GM12878 (cell line): Measurements from ENCODE around the gene INSIG2. TPM values are rescaled to one million over a fixed set of nuclear protein-coding genes. Genes with fewer than 3 reads are reported as not detected.

ENCODE experiments used
- ATAC-seq: fragments of 200-7000 bp; cut with Tn5 transposase; 3 replicates; pipeline ENCODE4 v1.9.1; 2020; ENCODE audit warnings: mild to moderate bottlenecking, moderate library complexity
- BruUV-seq: library from RNA; stranded (reverse); fragments of 400-500 nt; replicated peaks from 2 replicates; lab custom pipeline; 2021; lab: Mats Ljungman, UMichigan
- CTCF ChIA-PET: fragments of 300-600 bp; sonication (Branson Sonifier 250); formaldehyde crosslinking; extraction: SDS; loops from one replicate; lab custom pipeline; 2021; ENCODE audit warnings: inconsistent platforms; lab: Yijun Ruan, JAX
- POLR2A ChIA-PET: fragments of 350-600 bp; formaldehyde crosslinking; extraction: SDS; loops from one replicate; lab custom pipeline; 2021; ENCODE audit warnings: inconsistent platforms; lab: Charles Lee
- RAD21 ChIA-PET: fragments of 300-600 bp; sonication (Branson Sonifier 250); formaldehyde crosslinking; loops from one replicate; lab custom pipeline; 2023; ENCODE audit warnings: antibody characterized with exemption; ENCODE audit not compliant: unreplicated experiment; lab: Charles Lee
- SMC1A ChIA-PET: fragments of 300-600 bp; sonication (Branson Sonifier 250); formaldehyde crosslinking; loops from one replicate; lab custom pipeline; 2023; ENCODE audit not compliant: unreplicated experiment, uncharacterized antibody; lab: Charles Lee
- DNase-seq: peaks from one replicate; pipeline ENCODE4 v3.0.0-alpha.2; 2011; ENCODE audit warnings: low read depth, low spot score
- FAIRE-seq: peaks from 3 replicates; lab custom pipeline; 2011; peaks lifted over from hg19 to GRCh38; lab: Jason Lieb, UNC
- H2AFZ ChIP-seq: 2 replicates; pipeline ENCODE4 v1.6.0; 2011; ENCODE audit warnings: low read depth, low read length, control low read depth; ENCODE audit not compliant: control insufficient read depth
- H3K27ac ChIP-seq: 2 replicates; pipeline ENCODE4 v1.5.1; 2011; ENCODE audit warnings: control low read depth; ENCODE audit not compliant: control insufficient read depth, insufficient read depth
- H3K27me3 ChIP-seq, 2 experiments: replicated peaks in 1 of 2; 2 replicates each; pipeline versions ENCODE4 v1.6.0 to v1.6.1; 2011; ENCODE audit warnings: low read length in 1 of 2; ENCODE audit not compliant: control insufficient read depth in 2 of 2, insufficient read depth in 2 of 2
- H3K36me3 ChIP-seq, 2 experiments: 2 replicates each; pipeline ENCODE4 v1.5.1; 2011; ENCODE audit warnings: low read length in 1 of 2; ENCODE audit not compliant: control insufficient read depth in 2 of 2, insufficient read depth in 2 of 2
- H3K4me1 ChIP-seq: 2 replicates; pipeline ENCODE4 v1.6.1; 2011; ENCODE audit warnings: mild to moderate bottlenecking, low read length, moderate library complexity, mixed read lengths; ENCODE audit not compliant: control insufficient read depth, insufficient read depth
- H3K4me2 ChIP-seq: 2 replicates; pipeline ENCODE4 v1.6.0; 2011; ENCODE audit warnings: control low read depth; ENCODE audit not compliant: control insufficient read depth, insufficient read depth
- H3K4me3 ChIP-seq: fragments of 200-600 bp; sonication (generic); 2 replicates; pipeline ENCODE4 v1.5.1; 2016
- H3K79me2 ChIP-seq: 2 replicates; pipeline ENCODE4 v1.6.0; 2011; ENCODE audit warnings: low read length; ENCODE audit not compliant: control insufficient read depth, insufficient read depth
- H3K9ac ChIP-seq: 2 replicates; pipeline ENCODE4 v1.8.0; 2011; ENCODE audit warnings: low read length, control low read depth, mixed read lengths; ENCODE audit not compliant: control insufficient read depth, insufficient read depth
- H3K9me3 ChIP-seq: replicated peaks from 3 replicates; pipeline ENCODE4 v1.5.1; 2011; ENCODE audit warnings: mild to moderate bottlenecking, low read length; ENCODE audit not compliant: control insufficient read depth, insufficient read depth
- H4K20me1 ChIP-seq: 2 replicates; pipeline ENCODE4 v1.6.0; 2011; ENCODE audit not compliant: control insufficient read depth, insufficient read depth
- CHD2 ChIP-seq: IDR thresholded peaks from 2 replicates; pipeline ENCODE4 v1.6.1; 2011; ENCODE audit warnings: low read depth, low read length, improper control_type of control experiment, borderline replicate concordance
- CTCF ChIP-seq, 3 experiments: IDR thresholded peaks in 2 of 3; conservative IDR thresholded peaks in 1 of 3; 2 replicates each; pipeline ENCODE4 v1.5.1; 2011; ENCODE audit warnings: low read depth in 3 of 3, low read length in 3 of 3, mild to moderate bottlenecking in 3 of 3, control low read depth in 2 of 3, moderate library complexity in 2 of 3, inconsistent platforms in 1 of 3, mixed read lengths in 1 of 3; ENCODE audit not compliant: control insufficient read depth in 2 of 3, insufficient read depth in 1 of 3; ENCODE audit errors: extremely low read depth in 1 of 3
- HDAC6 ChIP-seq: fragments of 200-600 bp; sonication (generic); IDR thresholded peaks from one replicate; pipeline ENCODE4 v1.8.0; 2017; ENCODE audit warnings: antibody characterized with exemption; ENCODE audit not compliant: unreplicated experiment
- IRF3 ChIP-seq: fragments of 450-650 bp; IDR thresholded peaks from 2 replicates; pipeline ENCODE4 v1.6.1; 2014; ENCODE audit warnings: mild to moderate bottlenecking
- MTA3 ChIP-seq: IDR thresholded peaks from 2 replicates; pipeline ENCODE4 v1.6.1; 2012; ENCODE audit warnings: low read length, inconsistent platforms, borderline replicate concordance
- MXI1 ChIP-seq: fragments of 150-350 bp; IDR thresholded peaks from 2 replicates; pipeline ENCODE4 v1.6.1; 2011; ENCODE audit warnings: low read depth, mild to moderate bottlenecking, inconsistent platforms, low read length, improper control_type of control experiment
- NR2C2 ChIP-seq: IDR thresholded peaks from 2 replicates; pipeline ENCODE4 v1.6.1; 2011; ENCODE audit warnings: borderline replicate concordance, low read depth; ENCODE audit not compliant: control insufficient read depth, insufficient read length
- POLR2AphosphoS2 ChIP-seq: IDR thresholded peaks from 2 replicates; pipeline ENCODE4 v1.6.1; 2011; ENCODE audit warnings: low read depth, mild to moderate bottlenecking, low read length, improper control_type of control experiment, moderate library complexity
- POU2F2 ChIP-seq: IDR thresholded peaks from 3 replicates; pipeline ENCODE4 v1.6.1; 2011; ENCODE audit warnings: low read depth, mild to moderate bottlenecking, low read length, borderline replicate concordance
- RB1 ChIP-seq: fragments of 450-650 bp; formaldehyde crosslinking; IDR thresholded peaks from 2 replicates; pipeline ENCODE4 v1.6.1; 2017; ENCODE audit warnings: mild to moderate bottlenecking, borderline replicate concordance
- ZNF274 ChIP-seq: IDR thresholded peaks from one replicate; pipeline ENCODE4 v1.8.0; 2011; ENCODE audit not compliant: insufficient read length, insufficient read depth
- WGBS: methylation state at CpG from one replicate; pipeline ENCODE4 v1.1.6; 2016; ENCODE audit warnings: low lambda C conversion rate; ENCODE audit not compliant: insufficient replicate concordance, insufficient coverage; ENCODE audit errors: missing lambda C conversion rate; 5-methylcytosine and 5-hydroxymethylcytosine counted together
- in situ Hi-C: fragments of 300-500 bp; cut with MboI; formaldehyde crosslinking; loops from 9 replicates; pipeline ENCODE4 v1.14.3; 2018; ENCODE audit warnings: mixed read lengths
- intact Hi-C: fragments of 100-400 bp; cut with micrococcal nuclease; formaldehyde crosslinking; loops from one replicate; pipeline ENCODE4 v1.14.2; 2022; ENCODE audit not compliant: unreplicated experiment
- polyA plus RNA-seq, 11 experiments: library from polyadenylated mRNA; depleted of rRNA in 4 of 11; unstranded in 6 of 11; stranded (reverse) in 5 of 11; fragments of >200 nt; fragmentation: Nextera tagmentation in 4 of 11; fragmentation: Illumina TruSeq in 1 of 11; extraction: Ambion mirVana in 4 of 11; extraction: Trizol in 1 of 11; gene quantifications; 1 replicate in 1 of 11; 2 replicates in 10 of 11; pipeline versions ENCODE4 v1.2.1 to v1.2.3, GENCODE V29; 2011 to 2016; ENCODE audit warnings: inconsistent platforms in 2 of 11, missing spikeins in 2 of 11, low read depth in 1 of 11
- total RNA-seq, 4 experiments: library from RNA; depleted of rRNA in 3 of 4; stranded (reverse); fragments of >200 nt in 3 of 4; fragmentation: Illumina TruSeq in 1 of 4; extraction: Trizol in 1 of 4; gene quantifications; 2 replicates each; pipeline versions ENCODE4 v1.2.1 to v1.2.3, GENCODE V29; 2013 to 2021

Gene INSIG2
- total and polyA plus RNA-seq, 10 of the 15 experiments (the other 5 are each of a cell fraction or from before 2014, with no cell fraction given) = 4.9 to 92.7 (median 12.0) TPM

GRCh38 chr2:118094503-118094902 lies 6.2 kb downstream of the INSIG2 start:
- H4K20me1 ChIP-seq = peaks cover 3% of the 10 kb centered on the region; the same call in 1 of the 2 replicates
- intact Hi-C loops (no loop called here), in situ Hi-C loops (no loop called here)
- H3K9me3 ChIP-seq = no peaks in the 10 kb centered on the region
- no TSS peak for BruUV-seq
- WGBS = 66% methylated on average over 2 of the region's 2 CpGs
- no peaks in the 10 kb centered on the region for H3K27me3 ChIP-seq
- peaks cover 62% of the 10 kb centered on the region for H3K79me2 ChIP-seq
- ChIA-PET SMC1A (interaction anchor here (0.9 to 7.7 kb wide), 5 partner anchors 10 to 98 kb away, joined by 3 to 48 read pairs (median 8); no protein-coding TSS in a partner anchor), POLR2A (interaction anchor here (1.4 to 1.5 kb wide), 2 partner anchors 8 to 37 kb away, joined by 3 read pairs; no protein-coding TSS in a partner anchor), RAD21 (interaction anchor here (1.1 kb wide), 1 partner anchor 47 kb away, joined by 5 read pairs; no protein-coding TSS in a partner anchor), CTCF (interaction anchor here (1.0 to 2.8 kb wide), 5 partner anchors 9 to 92 kb away, joined by 3 to 10 read pairs (median 4); no protein-coding TSS in a partner anchor)
- TF ChIP-seq POU2F2 (no peak), IRF3 (no peak), HDAC6 (no peak)
- peaks cover 1 to 11% of the 10 kb centered on the region in 2 experiments; a peak in 3 of 4 replicates for H3K36me3 ChIP-seq
- FAIRE-seq (no peak), DNase-seq (no peak), ATAC-seq (no peak)
- H3K4me2 ChIP-seq = peak overlapping the region; percentile 38; the same call in 1 of the 2 replicates
- no peak overlapping the region for H3K4me3 ChIP-seq
- H2AFZ ChIP-seq = no peak overlapping the region
- H3K4me1 ChIP-seq = peaks cover 2% of the 10 kb centered on the region; the same call in 1 of the 2 replicates
- no peak overlapping the region for H3K9ac ChIP-seq
- no peak overlapping the region for H3K27ac ChIP-seq

GRCh38 chr2:118095610-118096009 lies 7.3 kb downstream of the INSIG2 start:
- no peaks in the 10 kb centered on the region for H3K9me3 ChIP-seq
- FAIRE-seq = no peak
- H3K9ac ChIP-seq = no peak overlapping the region
- peaks cover 1 to 8% of the 10 kb centered on the region in 2 experiments; a peak in 3 of 4 replicates for H3K36me3 ChIP-seq
- no TSS peak for BruUV-seq
- DNase-seq = no peak
- H3K4me1 ChIP-seq = peaks cover 2% of the 10 kb centered on the region; the same call in 1 of the 2 replicates
- in situ Hi-C loops (no loop called here), intact Hi-C loops (no loop called here)
- peaks cover 3% of the 10 kb centered on the region; the same call in 1 of the 2 replicates for H4K20me1 ChIP-seq
- peak; percentile 49 for ATAC-seq
- no peaks in the 10 kb centered on the region for H3K27me3 ChIP-seq
- no peak overlapping the region for H3K27ac ChIP-seq
- SMC1A ChIA-PET = interaction anchor here (1.4 to 7.7 kb wide), 3 partner anchors 9 to 49 kb away, joined by 5 to 48 read pairs (median 15); no protein-coding TSS in a partner anchor
- no peak overlapping the region for H3K4me3 ChIP-seq
- CTCF ChIA-PET = interaction anchor here (1.0 to 2.8 kb wide), 4 partner anchors 10 to 49 kb away, joined by 4 to 10 read pairs (median 6); no protein-coding TSS in a partner anchor
- H3K79me2 ChIP-seq = peaks cover 51% of the 10 kb centered on the region
- 85% methylated on average over 5 of the region's 5 CpGs for WGBS
- POLR2A ChIA-PET = interaction anchor here (1.5 kb wide), 1 partner anchor 36 kb away, joined by 3 read pairs; no protein-coding TSS in a partner anchor
- no peak overlapping the region for H3K4me2 ChIP-seq
- no peak overlapping the region for H2AFZ ChIP-seq
- RAD21 ChIA-PET = no interaction called here
- TF ChIP-seq CTCF (IDR thresholded peaks at IDR 0.05 in 2 of 3, conservative IDR thresholded peaks at IDR 0.05 in 1 of 3; ENCODE audit: control insufficient read depth in 2 of 3, extremely low read depth in 1 of 3, insufficient read depth in 1 of 3, low read depth in 3 of 3, low read length in 3 of 3) = no peak
- TF ChIP-seq ZNF274 = no peak
- no peak for TF ChIP-seq MXI1
- TF ChIP-seq NR2C2 = no peak
- TF ChIP-seq MTA3 = no peak
- no peak for TF ChIP-seq HDAC6
- no peak for TF ChIP-seq POLR2AphosphoS2
- TF ChIP-seq CHD2 = no peak
- TF ChIP-seq RB1 = no peak
